GM18951 (cell line): Measurements from ENCODE around the gene MRM2.

ENCODE experiments used
- POLR2A ChIP-seq: IDR thresholded peaks from 4 replicates; pipeline ENCODE4 v1.6.1; 2011; ENCODE audit warnings: mild to moderate bottlenecking; ENCODE audit not compliant: insufficient read length, insufficient read depth; ENCODE audit errors: extremely low read depth
- in situ Hi-C: fragments of 300-500 bp; cut with MboI; formaldehyde crosslinking; loops from one replicate; pipeline ENCODE4 v1.12.0; 2022; ENCODE audit warnings: low sequenced_read_pairs, mixed read lengths, inconsistent platforms; ENCODE audit not compliant: unreplicated experiment

The MRM2 gene

DNA sequence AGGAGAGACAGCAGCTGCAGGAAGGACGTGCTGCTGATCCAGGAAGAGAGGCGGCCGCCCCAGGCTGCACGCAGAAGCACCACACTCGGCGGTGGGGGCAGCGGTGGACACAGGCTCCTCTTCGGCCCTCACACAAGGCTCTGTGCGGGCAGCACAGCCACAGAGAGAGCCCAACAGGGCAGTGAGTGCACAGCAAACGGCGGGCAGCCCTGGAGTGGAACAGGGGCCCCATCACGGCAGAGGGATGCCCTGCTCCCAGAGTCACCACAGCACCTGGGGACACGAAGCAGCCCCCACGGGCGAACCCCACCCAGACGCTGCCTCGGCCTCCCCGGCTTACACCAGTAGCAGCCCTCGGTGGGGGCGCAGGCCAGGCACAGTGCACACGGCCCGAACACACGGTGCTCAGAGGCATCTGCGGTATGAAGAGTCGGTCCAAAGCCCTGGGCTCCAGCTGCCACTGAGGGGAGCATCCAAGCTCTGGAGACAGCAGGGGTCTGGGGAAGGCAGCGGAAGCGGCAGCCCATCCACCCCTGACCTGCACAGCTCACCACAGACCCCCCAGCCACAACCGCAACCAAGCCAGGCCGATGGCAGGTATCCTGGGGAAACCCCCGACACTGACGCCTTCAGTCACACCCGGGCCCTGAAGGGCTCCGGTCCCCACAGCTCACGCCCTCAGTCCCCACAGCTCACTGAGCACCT lies 16.8 kb upstream of the MRM2 start:
- in situ Hi-C loops = no loop called here
- TF ChIP-seq POLR2A = no peak

DNA sequence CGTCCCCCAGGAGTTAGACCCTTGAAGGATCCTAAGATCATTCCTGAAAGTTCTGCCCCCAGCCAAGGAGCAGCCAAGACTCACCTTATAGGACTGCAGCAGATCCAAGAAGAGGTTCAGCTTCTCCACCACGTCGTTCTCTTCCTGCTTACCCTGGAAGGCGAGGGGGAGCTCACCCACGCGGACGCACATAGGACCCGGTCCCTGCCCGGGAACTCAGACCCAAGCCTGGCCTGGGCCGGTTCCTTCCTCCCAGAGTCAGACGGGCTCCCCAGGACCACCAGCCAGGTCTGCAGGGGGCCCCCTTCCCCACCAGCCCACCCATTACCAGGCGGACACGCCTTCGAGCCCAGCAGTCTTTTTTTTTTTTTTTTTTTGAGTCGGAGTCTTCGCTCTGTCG lies 15.6 kb upstream of the MRM2 start:
- TF ChIP-seq POLR2A = no peak
- in situ Hi-C loops = no loop called here

DNA sequence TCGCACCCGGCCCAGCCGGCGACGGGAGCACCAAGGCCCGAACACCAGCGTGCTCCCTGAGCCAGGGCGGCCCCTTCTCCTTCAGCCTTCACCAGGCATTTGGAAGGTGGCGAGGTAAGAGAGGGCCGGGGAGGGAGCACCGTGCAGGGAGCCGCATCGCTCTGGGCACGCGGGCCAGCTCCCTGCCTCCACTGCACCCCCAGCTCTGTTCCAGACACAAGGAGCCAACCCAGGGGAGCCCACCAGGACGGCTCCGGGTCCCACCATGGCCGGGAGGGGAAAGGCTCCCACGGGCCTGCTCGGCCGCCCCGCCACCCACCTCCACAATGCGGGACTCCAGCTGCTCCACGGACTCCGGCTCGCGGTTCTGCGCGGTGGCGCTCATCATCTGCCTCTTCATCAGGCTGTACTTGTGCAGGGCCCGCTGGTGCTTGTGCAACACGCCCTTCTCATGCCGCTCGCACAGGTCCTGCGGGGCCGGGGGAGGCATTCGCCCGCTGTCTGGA lies 15.1 kb upstream of the MRM2 start:
- in situ Hi-C loops = no loop called here

DNA sequence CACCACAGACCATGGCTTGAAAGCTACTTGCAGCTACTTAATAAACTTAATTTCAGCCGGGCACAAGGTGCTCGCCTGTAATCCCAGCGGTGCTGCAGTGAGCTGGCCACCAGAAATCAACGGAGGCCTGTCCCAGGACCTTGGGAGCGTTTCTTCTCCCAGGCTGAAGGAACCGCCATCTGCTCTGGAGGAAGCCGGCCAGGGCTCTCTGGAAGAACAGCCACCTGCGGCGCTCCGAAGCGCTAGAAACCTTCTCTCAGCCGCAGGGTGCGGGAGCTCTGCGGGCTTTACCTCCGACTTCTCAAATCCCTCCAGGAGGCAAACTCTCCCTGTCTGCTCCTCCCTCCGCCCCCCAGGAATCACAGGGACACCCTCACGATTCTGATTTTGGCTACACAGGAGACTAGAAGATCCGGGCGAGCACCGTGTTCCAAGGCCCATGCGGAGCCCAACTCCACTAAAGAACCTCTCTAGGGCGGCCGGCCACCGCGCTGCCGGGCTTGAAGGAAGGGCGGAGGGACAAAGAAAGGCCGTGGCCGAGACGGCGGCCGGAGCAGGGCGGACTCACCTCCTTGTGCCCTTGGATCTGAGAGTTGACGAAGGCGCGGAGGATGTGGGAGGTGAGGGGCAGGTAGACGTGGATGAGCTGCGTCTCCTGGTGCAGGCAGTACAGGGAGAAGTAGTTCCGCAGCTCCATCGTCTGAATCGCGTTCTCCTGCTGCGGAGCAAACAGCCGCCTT lies 14.5 kb upstream of the MRM2 start:
- in situ Hi-C loops = no loop called here
- TF ChIP-seq POLR2A = no peak

More for the DNA sequence above, 15.1 kb upstream of the MRM2 start:
- TF ChIP-seq POLR2A = no peak

DNA sequence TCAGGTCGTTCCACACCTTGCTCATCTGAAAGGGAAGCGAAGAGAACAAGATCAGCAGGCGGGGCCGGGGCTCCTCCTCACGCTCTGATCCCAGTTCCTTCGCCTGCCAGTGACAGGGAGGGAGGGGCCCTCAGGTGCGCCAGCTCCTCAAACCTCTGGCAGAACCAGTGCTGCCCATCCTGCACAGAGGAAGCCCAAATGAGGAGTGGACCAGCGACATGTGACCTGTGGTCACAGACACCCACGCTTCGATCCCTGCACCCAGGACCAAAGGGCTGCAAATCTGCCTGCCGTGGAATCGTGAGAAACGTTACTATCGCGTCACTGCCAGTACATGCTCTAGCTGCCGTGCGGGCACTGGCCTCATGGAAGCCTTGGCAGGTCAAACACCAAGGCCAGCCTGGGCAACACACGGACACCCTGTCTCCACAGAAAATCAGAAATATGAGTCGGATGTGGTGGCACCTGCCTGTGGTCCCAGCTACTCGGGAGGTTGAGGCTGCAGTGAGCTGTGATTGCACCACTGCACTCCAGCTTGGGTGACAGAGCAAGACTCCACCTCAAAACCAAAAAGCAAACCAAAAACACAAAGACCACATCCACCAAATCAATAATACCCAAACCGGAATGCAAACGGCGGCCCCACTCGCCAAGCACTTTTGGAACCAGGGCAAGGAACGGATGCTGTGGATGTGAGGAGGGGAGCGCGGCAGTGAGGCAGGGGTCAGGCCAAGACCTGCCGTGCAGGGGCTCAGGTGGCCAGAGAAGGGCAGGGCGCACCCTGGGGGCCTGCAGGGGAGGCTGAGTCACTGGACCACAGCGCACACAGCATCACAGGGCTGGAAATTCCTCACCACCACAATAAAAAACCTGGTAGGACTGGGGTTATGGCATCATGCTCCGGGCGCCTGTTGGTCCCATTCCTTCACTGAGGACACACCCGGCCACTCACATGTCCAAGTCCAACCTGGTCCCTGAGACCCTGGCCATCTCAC lies 13.4 kb upstream of the MRM2 start:
- no peak for TF ChIP-seq POLR2A
- in situ Hi-C loops = no loop called here

DNA sequence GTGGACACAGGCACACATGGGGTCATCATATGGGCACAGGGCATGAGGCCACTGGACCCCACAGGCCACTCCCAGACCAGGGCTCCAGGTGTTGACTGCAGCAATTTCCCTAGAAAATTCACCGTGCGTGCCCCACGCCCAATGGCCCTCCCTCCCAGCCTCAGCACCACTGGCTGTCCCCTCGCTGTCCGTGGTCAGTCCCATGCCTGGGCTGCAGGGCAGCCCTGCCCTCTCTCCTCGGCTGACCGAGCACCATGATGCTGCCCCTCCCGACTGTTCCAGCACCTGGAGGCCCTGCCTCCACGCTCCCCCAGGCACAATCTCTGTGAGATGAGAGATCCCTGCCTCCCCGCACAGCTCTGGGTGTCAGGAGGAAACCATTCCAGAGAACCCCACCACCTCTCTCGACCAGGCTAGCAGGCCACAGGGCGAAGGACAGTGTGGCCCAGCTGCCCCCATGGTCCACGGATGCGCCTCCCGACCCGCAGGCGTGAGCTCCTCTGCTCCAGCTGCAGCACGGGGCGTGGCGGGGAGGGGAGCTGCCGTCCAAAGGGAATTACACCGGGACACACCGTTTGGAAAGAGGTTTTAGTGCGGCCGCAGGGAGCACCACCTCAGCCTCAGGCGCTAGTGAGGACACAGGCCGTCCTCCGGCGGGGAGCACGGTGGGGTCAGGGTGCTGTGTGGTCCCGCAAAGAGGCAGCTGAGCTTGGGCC lies 12.6 kb upstream of the MRM2 start:
- TF ChIP-seq POLR2A = no peak
- in situ Hi-C loops = no loop called here

DNA sequence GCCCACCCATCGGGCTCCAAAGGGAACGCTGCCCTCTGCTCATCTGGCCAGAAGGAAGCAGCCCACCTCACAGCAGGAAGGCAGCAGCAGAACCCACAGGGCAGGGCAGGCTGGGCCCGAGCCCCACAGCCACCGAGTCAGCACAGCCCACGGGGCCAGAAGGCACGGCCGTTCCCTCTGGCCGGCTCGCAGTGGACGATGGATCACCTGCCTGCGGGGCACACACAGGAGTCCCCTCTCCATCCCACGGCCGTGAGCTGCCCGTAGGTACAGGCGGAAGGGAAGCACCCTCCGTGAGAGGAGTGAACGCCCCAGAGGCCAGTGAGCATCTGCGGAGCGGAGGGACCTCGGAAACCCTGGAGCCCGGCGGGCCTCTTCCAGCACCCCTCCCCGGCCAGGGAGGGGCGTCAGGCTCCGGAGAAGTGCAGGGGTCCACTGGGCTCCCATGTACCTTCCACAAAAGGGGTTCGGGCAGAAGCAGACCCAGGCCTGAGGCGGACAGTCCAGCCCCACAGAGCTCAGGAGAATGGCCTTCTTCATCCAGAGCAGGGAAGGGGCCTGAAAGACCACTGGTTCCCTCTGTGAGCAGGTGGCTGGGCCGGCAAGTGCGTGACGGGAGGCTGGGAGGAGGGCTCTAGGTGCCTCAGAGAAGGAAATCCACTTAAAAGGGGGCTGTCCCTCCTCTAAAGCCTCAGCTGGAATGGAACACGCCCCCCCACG lies 11.7 kb upstream of the MRM2 start:
- TF ChIP-seq POLR2A = no peak
- in situ Hi-C loops = no loop called here

DNA sequence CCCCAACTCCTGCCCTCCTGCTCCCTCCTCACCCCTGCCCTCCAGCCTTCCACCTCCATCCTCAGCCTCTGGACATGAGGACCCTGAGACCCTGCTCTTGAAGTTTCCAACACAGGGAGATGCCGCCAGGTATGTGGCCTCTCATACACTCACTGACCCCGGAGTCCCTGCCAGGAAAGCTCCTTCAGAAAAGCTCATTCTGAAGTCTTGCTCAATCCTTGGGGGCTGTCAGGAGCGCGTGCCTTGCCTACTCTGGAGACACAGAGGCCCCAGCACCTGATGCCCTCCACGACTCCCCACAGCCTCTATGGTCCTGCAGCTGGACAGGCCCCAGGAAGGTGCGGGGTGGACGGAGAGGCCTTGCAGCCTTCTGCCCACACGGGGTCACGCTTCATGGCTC lies 11.0 kb upstream of the MRM2 start:
- no peak for TF ChIP-seq POLR2A
- in situ Hi-C loops = no loop called here

DNA sequence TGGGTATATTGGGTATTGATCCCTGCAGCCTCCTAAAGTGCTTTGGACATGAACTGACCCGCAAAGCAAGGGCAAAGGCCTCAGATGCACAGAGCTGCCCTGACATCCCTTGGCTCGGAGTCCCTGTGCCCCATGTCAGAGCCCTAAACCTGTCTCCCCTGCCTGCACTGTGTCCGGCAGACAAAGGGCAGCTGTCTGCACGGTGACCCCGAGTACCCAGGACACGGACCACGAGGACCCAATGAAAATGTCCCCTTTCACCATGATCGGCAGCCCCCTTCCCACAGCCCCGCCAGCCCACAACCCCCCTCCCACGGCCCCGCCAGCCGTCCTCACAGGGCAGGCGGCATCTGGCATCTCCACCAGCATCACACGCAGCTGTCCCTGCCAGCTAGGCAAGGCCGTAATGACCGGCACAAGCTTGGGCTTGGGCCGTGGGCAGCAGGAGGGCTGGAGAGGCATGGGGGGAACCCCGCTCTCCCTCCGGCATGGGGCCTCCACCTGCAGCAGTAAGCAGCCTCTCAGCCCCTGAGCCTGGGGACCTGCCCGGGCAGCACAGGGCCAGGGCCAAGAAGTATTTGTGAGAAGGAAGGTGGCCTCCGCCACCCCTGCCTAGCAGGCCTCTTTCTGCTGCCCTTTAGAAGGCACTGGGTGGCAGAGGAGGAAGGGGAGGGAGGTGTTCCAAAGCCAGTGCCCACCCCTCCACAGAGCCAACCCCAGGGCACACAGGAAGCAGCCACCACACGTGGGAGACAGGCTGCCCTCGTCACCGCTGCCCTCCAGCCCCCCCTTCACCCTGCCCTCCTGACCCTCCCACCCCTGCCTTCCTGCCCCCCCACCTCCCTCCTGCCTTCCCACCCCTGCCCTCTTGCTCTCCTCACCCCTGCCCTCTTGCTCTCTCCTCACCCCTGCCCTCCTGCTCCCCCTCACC lies 10.1 kb upstream of the MRM2 start:
- in situ Hi-C loops = no loop called here
- no peak for TF ChIP-seq POLR2A

DNA sequence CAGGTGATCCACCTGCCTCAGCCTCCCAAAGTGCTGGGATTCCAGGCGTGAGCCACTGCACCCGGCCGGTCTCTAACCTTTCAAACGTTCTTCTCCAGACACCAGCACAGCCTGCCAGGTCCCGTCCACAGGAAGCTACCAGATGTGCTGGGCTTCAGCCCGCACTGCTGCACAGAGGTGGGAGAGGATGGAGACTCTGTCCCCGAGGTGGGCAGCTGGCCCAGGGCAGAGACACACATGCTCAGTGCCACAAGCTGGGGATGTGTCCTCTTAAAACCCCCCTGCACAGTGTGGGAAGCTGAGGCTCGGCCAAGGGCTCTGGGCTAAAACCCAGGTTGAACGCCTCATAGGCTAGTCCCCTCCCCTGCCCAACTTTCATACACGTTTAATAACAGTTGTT lies 9.4 kb upstream of the MRM2 start:
- in situ Hi-C loops = no loop called here
- TF ChIP-seq POLR2A = no peak

DNA sequence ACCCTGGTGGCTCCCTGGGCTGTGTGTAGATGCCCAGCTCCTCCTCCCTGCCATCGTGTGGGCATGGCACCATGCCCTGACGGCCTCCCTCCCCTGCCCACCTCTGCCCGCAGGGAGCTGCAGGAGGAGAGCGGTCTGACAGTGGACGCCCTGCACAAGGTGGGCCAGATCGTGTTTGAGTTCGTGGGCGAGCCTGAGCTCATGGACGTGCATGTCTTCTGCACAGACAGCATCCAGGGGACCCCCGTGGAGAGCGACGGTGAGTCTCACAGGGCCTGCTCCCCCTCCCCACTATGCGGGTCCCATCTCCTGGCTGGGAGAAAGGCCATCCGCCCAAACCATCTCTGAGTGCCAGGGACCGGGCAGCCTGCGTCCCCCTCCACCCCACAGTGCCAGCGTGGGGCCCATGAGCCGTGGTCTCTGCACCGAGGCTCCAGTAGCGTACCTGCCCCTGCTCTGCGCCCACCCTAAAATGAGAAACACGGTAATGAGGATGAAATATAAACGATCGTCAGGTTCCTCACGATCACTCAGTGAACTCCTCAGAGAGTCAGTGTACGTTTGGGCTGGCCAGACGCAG lies 7.8 kb upstream of the MRM2 start:
- peak; percentile 36 for TF ChIP-seq POLR2A
- in situ Hi-C loops = no loop called here
